Measurements from ENCODE around the gene PRKG1.

DNA sequence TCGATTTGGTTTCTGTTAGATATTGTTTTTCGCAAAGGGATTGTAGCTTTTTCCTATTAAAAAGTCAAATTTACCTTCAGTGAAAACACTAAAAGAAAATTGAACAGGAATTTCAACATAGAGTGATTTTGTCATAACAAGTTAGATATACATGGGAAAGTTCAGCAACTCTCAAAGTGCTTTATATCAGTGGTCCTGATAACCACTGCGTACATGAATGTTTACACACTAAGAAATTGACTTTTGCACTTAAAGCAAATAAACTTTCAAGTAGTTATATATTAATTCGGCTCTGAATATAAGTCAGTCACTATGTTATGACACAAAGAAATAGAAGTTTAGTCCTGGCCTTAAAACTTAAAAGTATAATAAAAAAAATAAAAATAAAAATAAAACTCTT, 1138.5 kb downstream of the PRKG1 start:
- TF ChIP-seq, protein P1, sequence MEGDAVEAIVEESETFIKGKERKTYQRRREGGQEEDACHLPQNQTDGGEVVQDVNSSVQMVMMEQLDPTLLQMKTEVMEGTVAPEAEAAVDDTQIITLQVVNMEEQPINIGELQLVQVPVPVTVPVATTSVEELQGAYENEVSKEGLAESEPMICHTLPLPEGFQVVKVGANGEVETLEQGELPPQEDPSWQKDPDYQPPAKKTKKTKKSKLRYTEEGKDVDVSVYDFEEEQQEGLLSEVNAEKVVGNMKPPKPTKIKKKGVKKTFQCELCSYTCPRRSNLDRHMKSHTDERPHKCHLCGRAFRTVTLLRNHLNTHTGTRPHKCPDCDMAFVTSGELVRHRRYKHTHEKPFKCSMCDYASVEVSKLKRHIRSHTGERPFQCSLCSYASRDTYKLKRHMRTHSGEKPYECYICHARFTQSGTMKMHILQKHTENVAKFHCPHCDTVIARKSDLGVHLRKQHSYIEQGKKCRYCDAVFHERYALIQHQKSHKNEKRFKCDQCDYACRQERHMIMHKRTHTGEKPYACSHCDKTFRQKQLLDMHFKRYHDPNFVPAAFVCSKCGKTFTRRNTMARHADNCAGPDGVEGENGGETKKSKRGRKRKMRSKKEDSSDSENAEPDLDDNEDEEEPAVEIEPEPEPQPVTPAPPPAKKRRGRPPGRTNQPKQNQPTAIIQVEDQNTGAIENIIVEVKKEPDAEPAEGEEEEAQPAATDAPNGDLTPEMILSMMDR (conservative IDR thresholded peaks at IDR 0.05 in 1 of 2, IDR thresholded peaks at IDR 0.05 in 1 of 2; ENCODE audit: low read depth in 1 of 2, low read length in 2 of 2), result no peak
- TF ChIP-seq EZH2 (IDR thresholded peaks at IDR 0.05; ENCODE audit: low read length, missing control alignments), result no peak
